Fibroblast of lung (primary cell): ENCODE results near the gene RNF31. TPM values are rescaled to one million over a fixed set of nuclear protein-coding genes. Genes with fewer than 3 reads are reported as not detected.

Experiments used
- DNase-seq, 2 donors: peaks; one replicate each; pipeline versions ENCODE4 v3.0.0 to v3.0.0-alpha.2; 2010; ENCODE audit warnings: low read depth in 2 of 2
- H2AFZ ChIP-seq: 2 replicates; pipeline ENCODE4 v1.5.1; 2012; ENCODE audit warnings: low read length, control low read depth, inconsistent platforms
- H3K27ac ChIP-seq: 2 replicates; pipeline ENCODE4 v1.5.1; 2011; ENCODE audit warnings: low read length, control low read depth; ENCODE audit not compliant: insufficient read depth
- H3K27me3 ChIP-seq: 2 replicates; pipeline ENCODE4 v1.5.1; 2011; ENCODE audit warnings: mild to moderate bottlenecking, low read length; ENCODE audit not compliant: control insufficient read depth, insufficient read depth
- H3K36me3 ChIP-seq: 2 replicates; pipeline ENCODE4 v1.5.1; 2011; ENCODE audit warnings: low read length; ENCODE audit not compliant: control insufficient read depth, insufficient read depth
- H3K4me1 ChIP-seq: 2 replicates; pipeline ENCODE4 v1.5.1; 2011; ENCODE audit warnings: low read length; ENCODE audit not compliant: control insufficient read depth, insufficient read depth; ENCODE audit errors: extremely low read depth
- H3K4me2 ChIP-seq: 2 replicates; pipeline ENCODE4 v1.5.1; 2011; ENCODE audit warnings: low read length, control low read depth; ENCODE audit not compliant: insufficient read depth; ENCODE audit errors: extremely low read depth
- H3K4me3 ChIP-seq, 4 experiments: fragments of 200-600 bp in 1 of 4; sonication (generic) in 1 of 4; replicated peaks in 1 of 4; 2 replicates each; pipeline ENCODE4 v1.5.1; 2011 to 2016; ENCODE audit warnings: low read length in 4 of 4, low read depth in 3 of 4, mild to moderate bottlenecking in 3 of 4, control low read depth in 2 of 4, inconsistent platforms in 1 of 4, mixed read lengths in 1 of 4; ENCODE audit not compliant: insufficient read depth in 1 of 4; ENCODE audit errors: control extremely low read depth in 1 of 4
- H3K79me2 ChIP-seq: 2 replicates; pipeline ENCODE4 v1.5.1; 2012; ENCODE audit warnings: mild to moderate bottlenecking, low read length, inconsistent platforms; ENCODE audit not compliant: control insufficient read depth, insufficient read depth
- H3K9ac ChIP-seq: 2 replicates; pipeline ENCODE4 v1.5.1; 2011; ENCODE audit warnings: mild to moderate bottlenecking, low read length, control low read depth; ENCODE audit not compliant: insufficient read depth
- H3K9me3 ChIP-seq: 2 replicates; pipeline ENCODE4 v1.5.1; 2012; ENCODE audit warnings: low read depth, low read length; ENCODE audit not compliant: control insufficient read depth, insufficient read depth
- H4K20me1 ChIP-seq: 2 replicates; pipeline ENCODE4 v1.5.1; 2011; ENCODE audit warnings: low read length; ENCODE audit not compliant: control insufficient read depth, insufficient read depth; ENCODE audit errors: extremely low read depth
- CTCF ChIP-seq, 2 donors: IDR thresholded peaks in 1 of 2; conservative IDR thresholded peaks in 1 of 2; 1 replicate in 1 of 2; 2 replicates in 1 of 2; pipeline ENCODE4 v1.5.1; 2011 to 2012; ENCODE audit warnings: low read length in 2 of 2, control low read depth in 1 of 2, inconsistent platforms in 1 of 2, low read depth in 1 of 2, mild to moderate bottlenecking in 1 of 2
- EZH2 ChIP-seq: IDR thresholded peaks from 2 replicates; pipeline ENCODE4 v1.5.1; 2012; ENCODE audit warnings: low read length, control low read depth, mild to moderate bottlenecking; ENCODE audit errors: missing control alignments
- polyA plus RNA-seq, 2 donors: library from polyadenylated mRNA; depleted of rRNA in 1 of 2; stranded (reverse) in 1 of 2; unstranded in 1 of 2; fragments of >200 nt; gene quantifications; 2 replicates each; pipeline ENCODE4 v1.2.1, GENCODE V29; 2011 to 2012; ENCODE audit warnings: missing spikeins in 1 of 2
- total RNA-seq: library from RNA; depleted of rRNA; stranded (reverse); fragments of >200 nt; gene quantifications from 2 replicates; pipeline ENCODE4 v1.2.1, GENCODE V29; 2014

Gene RNF31
- total and polyA plus RNA-seq, 2 donors (not counting 1 experiment from before 2014, with no cell fraction given) = 9.2 to 25.4 TPM

- no peak overlapping the region for H3K4me3 ChIP-seq
- no peak for DNase-seq
- H3K4me2 ChIP-seq = no peak overlapping the region
- H2AFZ ChIP-seq = no peak overlapping the region
- H3K27me3 ChIP-seq = no peaks in the 10 kb centered on the region
- no peak overlapping the region for H3K27ac ChIP-seq
- H3K9me3 ChIP-seq = no peaks in the 10 kb centered on the region
- H3K4me1 ChIP-seq = peaks cover 7% of the 10 kb centered on the region
- TF ChIP-seq EZH2 (no peak), CTCF (conservative IDR thresholded peaks at IDR 0.05 in 1 of 2, IDR thresholded peaks at IDR 0.05 in 1 of 2; ENCODE audit: low read depth in 1 of 2, low read length in 2 of 2) (no peak)
- no peaks in the 10 kb centered on the region for H4K20me1 ChIP-seq
- H3K36me3 ChIP-seq = peaks cover 7% of the 10 kb centered on the region
- peaks cover 31% of the 10 kb centered on the region for H3K79me2 ChIP-seq
- no peak overlapping the region for H3K9ac ChIP-seq
These were observed 8.7 kb upstream of the RNF31 start for GRCh38 chr14:24138396-24139271.

GRCh38 chr14:24139272-24139934 lies 7.9 kb upstream of the RNF31 start:
- no peak for DNase-seq
- Histone ChIP-seq H3K79me2 (peaks cover 33% of the 10 kb centered on the region), H3K9me3 (no peaks in the 10 kb centered on the region), H3K27me3 (no peaks in the 10 kb centered on the region), H3K27ac (no peak overlapping the region), H3K9ac (no peak overlapping the region), H2AFZ (no peak overlapping the region), H3K4me3 (peak overlapping the region in 3 of 4 experiments; percentile 15 to 85 (median 82)), H3K36me3 (peaks cover 9% of the 10 kb centered on the region), H3K4me2 (peak overlapping the region; percentile 69), H3K4me1 (peaks cover 11% of the 10 kb centered on the region), H4K20me1 (no peaks in the 10 kb centered on the region)
- TF ChIP-seq EZH2 (no peak), CTCF (conservative IDR thresholded peaks at IDR 0.05 in 1 of 2, IDR thresholded peaks at IDR 0.05 in 1 of 2; ENCODE audit: low read depth in 1 of 2, low read length in 2 of 2) (no peak)
